ENCODE measurements around the gene KATNAL2.
"Not testable (repeated sequence)": the region's sequence is repeated elsewhere in the genome, so short reads cannot be mapped to it uniquely, and the experiment has no call there.

KATNAL2 gene

DNA sequence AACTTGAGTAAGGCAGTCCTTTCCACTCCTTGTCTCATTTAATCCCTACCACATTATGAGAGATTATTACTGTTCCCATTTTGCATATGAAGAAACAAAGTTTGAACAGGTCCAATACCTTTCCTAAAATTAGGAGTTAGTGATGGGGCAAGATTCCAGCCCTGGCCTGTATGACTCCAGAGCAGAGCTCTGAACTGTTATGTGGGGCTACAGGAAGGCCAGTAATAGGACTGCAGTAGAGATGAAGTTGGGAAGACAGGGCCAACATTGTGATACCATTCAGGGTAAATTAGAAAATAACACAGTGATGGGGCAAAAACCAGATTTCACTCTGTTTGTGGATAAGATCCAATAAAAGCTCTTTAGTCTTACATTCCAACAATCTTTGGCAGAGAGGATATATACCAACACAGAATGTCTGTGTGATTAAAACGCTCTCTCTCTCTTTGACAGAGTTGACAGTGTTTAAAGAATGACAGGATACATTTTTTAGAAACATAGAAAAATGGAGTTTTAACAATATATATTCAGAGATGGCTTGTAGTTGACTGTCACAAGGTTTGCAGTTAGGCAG, 22.7 kb downstream of the KATNAL2 start:
- WGBS, 2 experiments (ENCODE audit: insufficient coverage in 2 of 2), result no CpG with 5 or more reads among the region's 1 CpG
- peak overlapping the region; percentile 62 for H3K27ac ChIP-seq (ENCODE audit: low read depth, low read length, severe bottlenecking)
- peaks cover 7% of the 10 kb centered on the region for H3K4me1 ChIP-seq (ENCODE audit: control insufficient read depth, insufficient read depth, low read length, poor library complexity, severe bottlenecking)
- H3K36me3 ChIP-seq (ENCODE audit: control insufficient read depth, insufficient read depth, low read length), result no peaks in the 10 kb centered on the region
- H3K9me3 ChIP-seq (ENCODE audit: control insufficient read depth, low read length), result no peaks in the 10 kb centered on the region
- no peak overlapping the region for H3K4me3 ChIP-seq (ENCODE audit: extremely low read depth, insufficient read depth, low read length, poor library complexity, severe bottlenecking)

- H3K27ac ChIP-seq (ENCODE audit: low read depth, low read length, severe bottlenecking), result no peak overlapping the region
- H3K4me1 ChIP-seq (ENCODE audit: control insufficient read depth, insufficient read depth, low read length, poor library complexity, severe bottlenecking), result peaks cover 7% of the 10 kb centered on the region
- no peaks in the 10 kb centered on the region for H3K9me3 ChIP-seq (ENCODE audit: control insufficient read depth, low read length)
- H3K36me3 ChIP-seq (ENCODE audit: control insufficient read depth, insufficient read depth, low read length), result no peaks in the 10 kb centered on the region
- WGBS, 2 experiments (ENCODE audit: insufficient coverage in 2 of 2), result 85 to 89% methylated on average over 1 to 2 of the region's 2 CpGs
- no peak overlapping the region for H3K4me3 ChIP-seq (ENCODE audit: extremely low read depth, insufficient read depth, low read length, poor library complexity, severe bottlenecking)
Observed at GRCh38 chr18:46942646-46943045, 25.2 kb downstream of the KATNAL2 start.

DNA sequence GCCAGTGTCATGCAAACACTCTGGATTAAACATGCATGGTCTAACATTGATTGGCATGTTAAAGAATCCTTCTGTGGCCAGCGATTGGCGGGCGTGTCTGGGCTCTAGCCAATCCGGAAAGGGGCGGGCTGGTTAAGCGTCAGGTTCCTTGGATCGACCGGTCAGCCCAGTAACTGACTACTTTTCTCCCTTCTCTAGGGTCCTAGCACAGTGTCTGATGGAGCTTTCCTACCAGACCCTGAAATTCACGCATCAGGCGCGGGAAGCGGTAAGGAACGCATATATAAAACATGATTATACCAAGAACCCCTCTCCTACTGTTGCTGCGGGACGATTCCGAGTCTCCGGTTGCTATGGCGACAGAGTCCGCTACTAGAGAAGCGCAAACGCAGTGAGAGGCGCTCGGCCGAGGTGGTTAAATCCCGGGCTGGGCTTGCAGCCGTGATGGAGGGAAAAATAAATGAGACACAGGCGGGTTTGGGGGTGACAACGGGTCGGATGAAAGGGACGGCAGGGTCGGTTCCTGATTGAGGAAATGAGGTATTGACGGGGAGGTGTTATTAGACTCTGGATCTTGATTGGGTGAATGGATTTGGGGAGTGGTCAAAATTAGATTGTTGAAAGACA, 29.4 kb downstream of the KATNAL2 start:
- no peaks in the 10 kb centered on the region for H3K36me3 ChIP-seq (ENCODE audit: control insufficient read depth, insufficient read depth, low read length)
- H3K9me3 ChIP-seq (ENCODE audit: control insufficient read depth, low read length), result no peaks in the 10 kb centered on the region
- H3K4me3 ChIP-seq (ENCODE audit: extremely low read depth, insufficient read depth, low read length, poor library complexity, severe bottlenecking), result peak overlapping the region; percentile 72
- 0% methylated on average over 26 to 30 of the region's 32 CpGs for WGBS, 2 experiments (ENCODE audit: insufficient coverage in 2 of 2)
- H3K4me1 ChIP-seq (ENCODE audit: control insufficient read depth, insufficient read depth, low read length, poor library complexity, severe bottlenecking), result no peaks in the 10 kb centered on the region
- H3K27ac ChIP-seq (ENCODE audit: low read depth, low read length, severe bottlenecking), result peak overlapping the region; percentile 62

- Histone ChIP-seq H3K36me3 (ENCODE audit: control insufficient read depth, insufficient read depth, low read length) (no peaks in the 10 kb centered on the region), H3K4me3 (ENCODE audit: extremely low read depth, insufficient read depth, low read length, poor library complexity, severe bottlenecking) (no peak overlapping the region), H3K9me3 (ENCODE audit: control insufficient read depth, low read length) (no peaks in the 10 kb centered on the region), H3K27ac (ENCODE audit: low read depth, low read length, severe bottlenecking) (no peak overlapping the region), H3K4me1 (ENCODE audit: control insufficient read depth, insufficient read depth, low read length, poor library complexity, severe bottlenecking) (no peaks in the 10 kb centered on the region)
- WGBS, 2 experiments (ENCODE audit: insufficient coverage in 2 of 2), result 39 to 42% methylated on average over 2 to 3 of the region's 5 CpGs
Observed at GRCh38 chr18:46950064-46950656, 32.8 kb downstream of the KATNAL2 start.

- WGBS, 2 experiments (ENCODE audit: insufficient coverage in 2 of 2), result 93% methylated on average over 4 of the region's 5 CpGs; no CpG with 5 or more reads in 1 of the 2 experiments
- Histone ChIP-seq H3K36me3 (ENCODE audit: control insufficient read depth, insufficient read depth, low read length) (no peaks in the 10 kb centered on the region), H3K4me1 (ENCODE audit: control insufficient read depth, insufficient read depth, low read length, poor library complexity, severe bottlenecking) (no peaks in the 10 kb centered on the region), H3K9me3 (ENCODE audit: control insufficient read depth, low read length) (no peaks in the 10 kb centered on the region), H3K27ac (ENCODE audit: low read depth, low read length, severe bottlenecking) (no peak overlapping the region), H3K4me3 (ENCODE audit: extremely low read depth, insufficient read depth, low read length, poor library complexity, severe bottlenecking) (no peak overlapping the region)
Observed at GRCh38 chr18:46953195-46953594, 35.8 kb downstream of the KATNAL2 start.

- no peak overlapping the region for H3K4me3 ChIP-seq (ENCODE audit: extremely low read depth, insufficient read depth, low read length, poor library complexity, severe bottlenecking)
- no peaks in the 10 kb centered on the region for H3K9me3 ChIP-seq (ENCODE audit: control insufficient read depth, low read length)
- WGBS, 2 experiments (ENCODE audit: insufficient coverage in 2 of 2), result 89 to 100% methylated on average over 1 of the region's 4 CpGs
- no peaks in the 10 kb centered on the region for H3K36me3 ChIP-seq (ENCODE audit: control insufficient read depth, insufficient read depth, low read length)
- no peak overlapping the region for H3K27ac ChIP-seq (ENCODE audit: low read depth, low read length, severe bottlenecking)
- H3K4me1 ChIP-seq (ENCODE audit: control insufficient read depth, insufficient read depth, low read length, poor library complexity, severe bottlenecking), result no peaks in the 10 kb centered on the region
Observed at GRCh38 chr18:46958209-46958608, 40.8 kb downstream of the KATNAL2 start.

GRCh38 chr18:46963656-46964578, 46.5 kb downstream of the KATNAL2 start:
- not testable (repeated sequence) for H3K4me1 ChIP-seq (ENCODE audit: control insufficient read depth, insufficient read depth, low read length, poor library complexity, severe bottlenecking); H3K9me3 ChIP-seq (ENCODE audit: control insufficient read depth, low read length); H3K27ac ChIP-seq (ENCODE audit: low read depth, low read length, severe bottlenecking); H3K36me3 ChIP-seq (ENCODE audit: control insufficient read depth, insufficient read depth, low read length); H3K4me3 ChIP-seq (ENCODE audit: extremely low read depth, insufficient read depth, low read length, poor library complexity, severe bottlenecking)
- whole genome bisulfite sequencing, 2 experiments (ENCODE audit: insufficient coverage in 2 of 2), result 100% methylated on average over 1 of the region's 79 CpGs

DNA sequence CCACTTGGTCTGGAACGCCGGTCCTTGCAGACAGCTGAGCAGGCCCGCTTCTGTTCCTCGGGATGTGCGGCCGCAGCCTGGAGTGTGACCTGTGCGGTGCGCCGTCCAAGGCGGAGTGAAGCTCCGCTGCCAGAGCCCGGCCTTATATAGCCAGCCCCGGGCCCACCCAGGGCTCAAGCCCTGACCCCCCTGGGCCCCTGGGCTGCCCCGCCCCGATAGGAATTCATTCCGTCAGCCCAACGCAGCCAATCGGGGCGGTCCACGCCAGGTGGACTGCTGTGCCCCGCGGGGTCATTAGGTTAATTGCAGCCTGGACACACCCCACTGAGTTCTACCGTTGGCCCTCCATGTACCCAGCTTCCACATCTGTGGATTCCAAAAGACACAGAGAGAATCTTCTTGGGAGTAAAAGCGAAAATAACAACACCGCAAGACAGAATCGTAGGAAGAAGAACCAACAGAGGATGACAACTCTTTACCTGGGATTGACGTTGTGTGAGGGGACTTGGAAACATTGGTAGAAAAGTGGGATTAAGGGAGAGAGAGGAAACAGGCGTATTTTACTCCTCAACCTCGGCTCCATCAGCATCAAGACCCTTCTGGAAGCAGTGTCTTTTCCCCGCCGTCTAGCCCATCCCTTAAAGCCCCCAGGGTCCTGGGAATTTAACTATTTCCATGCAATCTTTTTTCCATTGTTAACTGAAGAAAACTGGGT, 47.3 kb downstream of the KATNAL2 start:
- not testable (repeated sequence) for H3K4me3 ChIP-seq (ENCODE audit: extremely low read depth, insufficient read depth, low read length, poor library complexity, severe bottlenecking); H3K9me3 ChIP-seq (ENCODE audit: control insufficient read depth, low read length); H3K36me3 ChIP-seq (ENCODE audit: control insufficient read depth, insufficient read depth, low read length); H3K27ac ChIP-seq (ENCODE audit: low read depth, low read length, severe bottlenecking); H3K4me1 ChIP-seq (ENCODE audit: control insufficient read depth, insufficient read depth, low read length, poor library complexity, severe bottlenecking)
- WGBS, 2 experiments (ENCODE audit: insufficient coverage in 2 of 2), result 95 to 98% methylated on average over 4 to 5 of the region's 31 CpGs

DNA sequence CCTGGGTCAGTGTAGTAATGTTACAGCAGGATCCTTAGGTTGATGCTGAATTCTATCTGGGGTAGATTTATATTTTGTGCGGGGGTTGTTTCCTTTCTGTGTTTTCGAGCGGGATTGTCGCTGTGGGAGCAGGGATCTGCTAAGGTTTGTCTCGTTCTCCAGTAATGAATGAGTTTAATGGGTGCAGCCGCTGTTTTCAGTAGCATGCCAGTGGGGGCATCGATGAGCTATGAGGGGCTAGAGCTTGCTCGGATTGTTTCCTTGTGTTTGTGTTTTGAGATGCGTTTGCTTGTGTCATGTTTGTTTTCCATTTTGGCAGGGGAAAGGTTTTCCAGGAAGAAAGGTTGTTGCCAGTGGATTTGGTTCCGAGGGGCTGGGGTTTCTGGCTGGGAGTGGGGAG, 48.9 kb downstream of the KATNAL2 start:
- not testable (repeated sequence) for H3K27ac ChIP-seq (ENCODE audit: low read depth, low read length, severe bottlenecking); H3K4me3 ChIP-seq (ENCODE audit: extremely low read depth, insufficient read depth, low read length, poor library complexity, severe bottlenecking); H3K9me3 ChIP-seq (ENCODE audit: control insufficient read depth, low read length); H3K4me1 ChIP-seq (ENCODE audit: control insufficient read depth, insufficient read depth, low read length, poor library complexity, severe bottlenecking); H3K36me3 ChIP-seq (ENCODE audit: control insufficient read depth, insufficient read depth, low read length)
- WGBS, 2 experiments (ENCODE audit: insufficient coverage in 2 of 2), result no CpG with 5 or more reads among the region's 10 CpGs

- H3K36me3 ChIP-seq (ENCODE audit: control insufficient read depth, insufficient read depth, low read length); H3K27ac ChIP-seq (ENCODE audit: low read depth, low read length, severe bottlenecking); H3K4me1 ChIP-seq (ENCODE audit: control insufficient read depth, insufficient read depth, low read length, poor library complexity, severe bottlenecking); H3K9me3 ChIP-seq (ENCODE audit: control insufficient read depth, low read length); H3K4me3 ChIP-seq (ENCODE audit: extremely low read depth, insufficient read depth, low read length, poor library complexity, severe bottlenecking): not testable (repeated sequence)
- no CpG with 5 or more reads among the region's 32 CpGs for WGBS, 2 experiments (ENCODE audit: insufficient coverage in 2 of 2)
Observed at GRCh38 chr18:46969551-46969950, 52.1 kb downstream of the KATNAL2 start.
